IPS-NIHi11 (cell line): ENCODE results near the gene TRUB2.
"Not testable (repeated sequence)": the region's sequence is repeated elsewhere in the genome, so short reads cannot be mapped to it uniquely, and the experiment has no call there.

Source experiments
- DNase-seq: peaks from one replicate; pipeline ENCODE4 v3.0.0; 2012; ENCODE audit warnings: mixed read lengths, low spot score

The TRUB2 gene

DNA sequence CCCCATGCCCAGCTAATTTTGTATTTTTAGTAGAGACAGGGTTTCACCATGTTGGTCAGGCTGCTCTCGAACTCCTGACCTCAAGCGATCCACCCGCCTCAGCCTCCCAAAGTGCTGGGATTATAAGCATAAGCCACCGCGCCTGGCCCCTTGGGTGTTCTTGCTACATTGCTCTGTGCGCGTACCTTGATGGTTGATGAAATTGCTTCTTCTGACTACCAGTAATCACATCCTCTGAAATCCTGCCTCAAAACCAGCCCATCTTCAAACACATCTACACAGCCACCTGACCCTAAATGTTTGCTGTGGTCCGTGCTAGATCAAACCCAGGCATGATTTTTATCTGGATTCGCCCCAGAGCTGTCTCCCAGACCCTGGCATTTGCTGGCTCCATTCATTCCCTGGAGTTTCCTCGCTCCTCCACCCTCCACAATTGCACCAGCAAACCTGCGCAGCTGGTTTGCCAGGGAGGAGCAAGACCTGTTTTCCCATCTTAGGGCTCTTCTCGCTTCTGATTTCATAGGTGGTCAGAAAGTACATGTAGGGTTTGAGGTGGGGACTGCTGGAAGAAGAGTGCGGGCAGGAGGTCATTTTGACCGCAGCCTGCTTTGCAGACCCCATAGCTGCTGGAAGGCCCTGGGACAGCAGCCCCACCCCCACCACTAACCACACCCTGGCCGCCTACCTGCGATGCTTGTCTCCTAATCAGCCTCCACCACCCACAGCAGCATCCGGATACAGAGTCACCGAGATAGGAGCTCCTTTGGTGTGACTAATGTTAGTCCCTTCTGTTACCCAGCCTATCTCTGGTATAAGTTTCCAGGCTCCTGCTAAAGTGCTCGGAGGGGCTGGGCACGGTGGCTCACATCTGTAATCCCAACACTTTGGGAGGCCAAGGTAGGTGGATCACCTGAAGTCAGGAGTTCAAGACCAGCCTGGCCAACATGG, 23.4 kb downstream of the TRUB2 start:
- no peak for DNase-seq

- no peak for DNase-seq
Measured at GRCh38 chr9:128297221-128297773, 24.9 kb downstream of the TRUB2 start.

DNA sequence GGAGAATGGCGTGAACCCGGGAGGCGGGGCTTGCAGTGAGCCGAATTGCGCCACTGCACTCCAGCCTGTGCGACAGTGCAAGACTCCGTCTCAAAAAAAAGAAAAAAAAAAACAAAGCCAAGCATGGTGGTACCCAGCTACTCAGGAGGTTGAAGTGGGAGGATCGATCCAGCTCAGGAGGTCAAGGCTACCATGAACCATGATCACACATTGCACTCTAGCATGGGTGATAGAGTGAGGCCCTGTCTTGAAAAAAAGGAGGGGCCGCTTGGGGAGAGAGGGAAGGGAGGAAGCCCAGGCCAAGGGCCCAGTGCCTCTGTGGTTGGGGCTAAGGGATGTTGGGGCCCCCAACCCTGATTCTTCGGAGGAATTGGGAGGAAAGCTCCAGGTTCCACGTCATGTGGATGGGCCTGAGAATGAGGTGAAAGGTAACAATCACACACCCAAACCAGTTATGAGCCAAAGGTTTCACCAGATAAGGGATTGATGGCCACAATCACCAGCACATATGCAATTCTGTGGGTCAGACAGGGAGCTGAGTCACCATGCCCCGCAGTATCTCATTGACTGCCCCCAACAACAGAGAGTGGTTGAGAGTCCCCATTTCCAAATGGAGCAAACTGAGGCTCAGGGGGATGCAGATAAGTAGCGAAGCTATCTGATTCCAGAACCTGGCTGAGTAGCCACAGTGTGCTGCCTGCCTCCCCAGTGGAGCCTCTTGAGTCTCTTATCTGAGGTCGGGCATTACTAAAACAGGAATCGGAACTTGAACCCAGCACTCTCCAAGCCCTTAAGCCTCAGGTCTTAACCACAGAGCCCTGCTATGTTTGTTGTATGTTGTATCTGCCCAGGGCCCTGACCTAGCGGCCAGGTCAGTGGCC, 25.7 kb downstream of the TRUB2 start:
- no peak for DNase-seq

- DNase-seq, result no peak
Measured at GRCh38 chr9:128294142-128294541, 28.1 kb downstream of the TRUB2 start.

- no peak for DNase-seq
Measured at GRCh38 chr9:128293091-128293490, 29.2 kb downstream of the TRUB2 start.

DNA sequence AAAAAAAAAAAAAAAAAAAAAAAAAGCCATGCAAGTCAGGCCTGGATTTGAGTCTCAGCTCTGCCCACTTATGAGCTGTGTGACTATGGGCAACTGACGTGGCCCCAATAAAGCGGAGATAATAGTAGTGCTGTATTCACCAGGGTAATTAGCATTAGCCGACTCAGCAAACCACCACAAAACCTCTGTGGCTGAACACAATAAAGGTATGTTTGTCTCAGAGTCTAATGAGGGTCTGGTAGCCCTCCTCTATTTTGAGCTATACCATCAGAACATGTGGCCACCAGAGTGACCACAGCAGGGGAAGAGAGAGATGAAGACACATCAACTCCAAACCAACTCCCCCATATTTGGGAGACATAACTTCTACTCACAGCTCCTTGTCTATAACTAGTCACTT, 30.2 kb downstream of the TRUB2 start:
- DNase-seq, result no peak

GRCh38 chr9:128288273-128289004, 33.8 kb downstream of the TRUB2 start:
- no peak for DNase-seq

DNA sequence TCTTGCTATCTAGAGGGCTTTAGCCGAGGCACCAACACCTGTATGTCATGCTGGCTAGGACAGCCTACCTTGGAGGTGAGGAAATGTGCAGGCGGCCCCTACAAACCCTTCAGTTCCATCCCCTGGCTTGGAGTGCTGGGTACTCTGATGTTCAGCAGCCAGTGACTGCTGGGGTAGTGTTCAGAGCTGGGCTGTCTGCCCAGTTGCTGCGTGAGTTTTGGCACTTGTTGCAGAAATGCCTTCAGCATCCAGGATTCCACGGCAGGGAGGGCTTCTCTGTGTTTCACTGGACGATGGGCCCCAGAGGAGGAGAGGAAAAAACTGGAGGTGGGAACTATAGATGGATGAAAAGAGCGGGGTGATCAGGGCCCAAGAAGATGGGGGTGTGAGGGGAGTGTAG, 35.8 kb downstream of the TRUB2 start:
- DNase-seq, result no peak

DNA sequence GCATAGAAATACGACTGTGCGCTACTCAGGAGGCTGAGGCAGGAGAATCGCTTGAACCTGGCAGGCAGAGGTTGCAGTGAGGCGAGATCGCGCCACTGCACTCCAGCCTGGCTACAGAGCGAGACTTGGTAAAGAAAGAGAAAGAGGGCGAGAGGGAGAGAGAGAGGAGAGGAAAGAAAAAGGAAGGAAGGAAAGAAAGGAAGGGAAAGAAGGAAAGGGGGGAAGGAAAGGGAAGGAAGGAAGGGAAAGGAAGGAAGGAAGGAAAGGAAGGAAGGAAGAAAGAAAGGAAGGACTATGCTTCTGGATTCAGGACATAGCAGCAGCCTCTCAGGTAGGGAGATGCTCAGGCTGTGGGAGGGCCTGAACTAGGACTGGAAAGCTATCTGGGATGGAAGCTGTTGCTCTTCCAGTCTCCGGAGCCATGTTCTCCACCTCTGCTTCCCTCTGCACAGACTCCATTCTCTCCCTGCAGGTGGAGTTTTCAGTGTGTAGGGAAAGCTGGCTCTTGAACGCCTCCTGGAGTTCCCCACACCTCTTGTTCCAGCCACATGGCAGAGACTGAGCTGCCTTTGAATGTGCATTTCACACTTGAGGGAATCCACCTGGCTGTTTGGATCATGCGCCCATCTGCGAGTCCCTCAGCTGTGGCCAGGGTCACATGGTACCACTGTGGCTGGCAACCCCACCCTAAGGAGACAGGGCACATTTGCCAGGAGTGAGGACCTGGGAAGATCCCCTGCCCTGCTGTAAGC, 37.0 kb downstream of the TRUB2 start:
- no peak for DNase-seq

- no peak for DNase-seq
Measured at GRCh38 chr9:128282500-128282899, 39.7 kb downstream of the TRUB2 start.

DNA sequence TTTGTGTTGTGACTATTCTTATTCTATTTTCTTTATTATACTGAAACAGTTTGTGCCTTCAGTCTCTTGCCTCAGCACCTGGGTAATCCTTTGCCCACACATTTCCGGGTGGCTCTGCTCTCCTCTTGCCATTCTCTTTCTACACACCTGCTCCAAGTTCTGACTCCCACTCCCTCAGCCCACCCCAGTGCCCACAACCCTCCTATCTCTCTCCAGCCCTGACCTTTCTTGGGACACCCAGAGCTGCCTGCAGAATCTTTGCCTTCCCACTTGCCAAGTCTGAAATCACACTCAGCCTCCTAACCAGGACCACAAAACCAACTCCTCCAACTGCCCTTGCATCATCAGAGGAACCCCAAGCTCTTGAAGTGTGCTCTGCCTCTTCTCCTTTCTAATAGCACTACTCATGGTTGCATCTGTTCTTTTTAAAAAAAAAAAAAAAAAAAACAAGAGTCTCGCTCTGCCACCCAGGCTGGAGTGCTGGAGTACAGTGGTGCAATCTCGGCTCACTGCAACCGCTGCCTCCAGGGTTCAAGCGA, 42.1 kb downstream of the TRUB2 start:
- DNase-seq, result no peak

DNA sequence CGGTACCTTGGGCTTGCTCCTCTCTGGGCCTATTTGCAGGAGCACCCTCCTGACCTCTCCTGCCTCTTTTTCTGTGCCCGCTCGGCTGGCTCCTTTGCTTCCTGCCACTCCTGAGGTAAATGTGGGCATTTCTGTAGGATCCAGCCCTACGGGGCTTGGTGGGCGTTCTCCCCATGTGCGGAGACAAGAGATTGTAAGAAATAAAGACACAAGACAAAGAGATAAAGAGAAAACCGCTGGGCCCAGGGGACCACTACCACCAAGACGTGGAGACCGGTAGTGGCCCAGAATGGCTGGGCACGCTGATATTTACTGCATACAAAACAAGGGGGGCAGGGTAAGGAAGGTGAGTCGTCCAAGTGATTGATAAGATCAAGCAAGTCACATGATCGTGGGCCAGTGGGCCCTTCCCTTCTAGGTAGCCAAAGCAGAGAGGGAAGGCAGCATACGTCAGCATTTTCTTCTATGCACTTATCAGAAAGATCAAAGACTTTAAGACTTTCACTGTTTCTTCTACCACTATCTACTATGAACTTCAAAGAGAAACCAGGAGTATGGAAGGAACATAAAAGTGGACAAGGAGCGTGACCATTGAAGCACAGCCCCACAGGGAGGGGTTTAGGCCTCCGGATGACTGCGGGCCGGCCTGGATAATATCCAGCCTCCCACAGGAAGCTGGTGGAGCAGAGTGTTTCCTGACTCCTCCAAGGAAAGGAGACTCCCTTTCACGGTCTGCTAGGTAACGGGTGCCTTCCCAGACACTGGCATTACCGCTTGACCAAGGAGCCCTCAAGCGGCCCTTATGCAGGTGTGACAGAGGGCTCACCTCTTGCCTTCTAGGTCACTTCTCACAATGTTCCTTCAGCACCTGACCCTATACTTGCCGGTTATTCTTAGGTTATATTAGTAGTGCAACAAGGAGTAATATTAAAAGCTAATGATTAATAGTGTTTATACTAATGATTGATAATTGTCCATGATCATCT, 42.9 kb downstream of the TRUB2 start:
- not testable (repeated sequence) for DNase-seq

DNA sequence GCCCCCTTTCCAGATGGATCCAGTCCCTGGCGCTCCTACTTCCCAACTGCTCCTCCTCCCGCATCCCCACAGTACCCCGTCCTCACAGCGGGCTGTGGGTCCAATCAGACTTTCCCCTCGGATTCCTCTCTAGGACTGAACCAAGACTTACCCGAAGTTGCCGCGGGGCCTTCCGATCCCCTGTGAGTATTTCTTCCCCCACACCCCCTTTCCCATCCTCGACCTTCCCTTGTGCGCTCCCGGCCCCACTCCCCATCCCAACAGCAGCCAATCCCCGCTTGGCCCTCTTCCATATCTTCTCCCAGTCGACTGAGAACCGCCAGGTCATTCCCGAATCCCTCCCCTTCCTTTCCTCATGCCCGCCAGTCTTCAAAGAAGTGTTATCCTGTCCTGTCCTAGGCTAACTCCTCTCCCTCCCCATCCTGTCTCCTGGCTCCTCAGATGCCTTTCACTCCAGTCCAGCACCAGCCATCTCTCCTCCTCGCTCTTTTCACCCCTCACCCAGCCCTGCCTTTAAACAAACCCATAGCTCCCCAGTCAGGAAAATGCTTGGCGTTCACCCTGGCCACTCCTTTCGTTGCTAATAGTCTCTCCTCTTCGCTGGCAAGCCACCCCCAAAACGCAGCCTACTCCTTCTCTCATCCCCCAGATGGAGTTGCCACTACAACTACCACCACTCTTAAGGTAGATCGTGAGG, 45.5 kb downstream of the TRUB2 start:
- peak; percentile 60 for DNase-seq

DNA sequence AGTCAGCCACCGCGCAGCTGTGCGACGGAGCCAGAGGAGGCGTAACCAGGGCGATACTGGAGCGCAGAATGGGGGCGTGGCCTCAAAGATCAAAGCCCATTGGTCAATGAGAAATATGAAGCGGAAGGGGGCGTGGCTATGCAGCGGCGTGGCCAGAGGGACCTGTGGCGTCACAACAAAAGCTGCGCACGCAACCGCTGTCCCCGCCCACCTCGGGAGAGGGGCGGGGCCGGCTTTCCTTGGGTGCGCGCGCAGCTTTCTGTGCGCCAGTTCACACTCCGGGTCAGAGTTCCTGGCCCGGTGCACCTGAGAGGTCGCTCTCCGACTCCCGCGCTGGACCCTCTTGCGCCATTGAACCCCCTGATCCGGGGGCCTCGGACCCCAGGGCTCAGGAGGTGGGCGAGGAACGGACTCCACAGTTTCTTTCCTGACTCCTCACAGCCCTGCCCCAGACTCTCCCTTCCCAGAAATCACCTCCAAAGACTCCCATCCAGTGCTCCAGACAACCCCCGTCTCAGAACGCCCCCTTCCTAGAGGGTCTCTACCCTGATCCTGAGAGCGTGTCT, 46.2 kb downstream of the TRUB2 start, which contains the start of gene SWI5:
Gene SWI5, plus strand, starts transcription at position 269 of the 566 bp plus-strand sequence.
- DNase-seq, result peak; percentile 97

DNA sequence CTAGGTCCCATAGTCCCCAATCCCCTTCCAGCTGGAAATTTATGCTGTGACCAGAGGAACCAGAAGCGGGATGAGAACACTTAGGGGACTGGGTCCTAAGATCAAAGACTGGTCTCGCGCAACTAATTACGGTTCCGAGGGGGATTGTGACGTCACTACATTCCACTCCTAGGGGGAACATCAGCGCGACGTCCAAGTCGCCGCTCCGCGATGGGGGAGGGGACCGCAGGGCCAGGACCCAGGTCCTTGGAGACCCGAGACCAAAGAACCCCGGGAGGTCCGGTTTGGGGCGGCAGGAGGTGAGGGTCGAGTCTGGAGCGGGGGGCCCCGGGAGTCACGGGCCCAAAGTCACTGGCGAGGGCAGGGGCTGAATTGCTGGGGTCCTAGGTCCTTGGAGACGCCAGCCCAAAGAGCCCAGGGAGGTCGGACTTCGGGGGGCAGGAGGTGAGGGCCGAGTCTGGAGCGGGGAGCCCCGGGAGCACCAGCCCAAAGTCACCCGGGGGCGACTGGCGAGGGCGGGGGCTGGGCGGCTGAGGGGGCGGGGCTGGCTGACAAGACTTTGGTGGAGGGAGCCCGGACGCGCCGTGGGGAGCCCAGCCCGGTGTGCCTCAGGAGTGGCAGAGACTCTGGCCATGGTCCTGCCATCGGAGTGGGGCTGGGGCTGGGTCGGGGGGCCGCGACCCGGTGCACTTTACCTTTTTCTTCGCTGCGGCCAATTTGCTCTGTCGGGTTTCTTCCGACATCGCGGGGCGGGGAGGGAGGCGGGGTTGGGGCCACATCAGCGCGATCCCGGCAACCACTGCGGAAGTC, 46.8 kb downstream of the TRUB2 start, which contains the start of gene GOLGA2:
Gene GOLGA2, minus strand, starts transcription at position 810 of the 810 bp plus-strand sequence. Its CDS starts 31 bp downstream, at position 779.
- peak; percentile 82 for DNase-seq

GRCh38 chr9:128274245-128274644, 48.0 kb downstream of the TRUB2 start:
- DNase-seq, result no peak

DNA sequence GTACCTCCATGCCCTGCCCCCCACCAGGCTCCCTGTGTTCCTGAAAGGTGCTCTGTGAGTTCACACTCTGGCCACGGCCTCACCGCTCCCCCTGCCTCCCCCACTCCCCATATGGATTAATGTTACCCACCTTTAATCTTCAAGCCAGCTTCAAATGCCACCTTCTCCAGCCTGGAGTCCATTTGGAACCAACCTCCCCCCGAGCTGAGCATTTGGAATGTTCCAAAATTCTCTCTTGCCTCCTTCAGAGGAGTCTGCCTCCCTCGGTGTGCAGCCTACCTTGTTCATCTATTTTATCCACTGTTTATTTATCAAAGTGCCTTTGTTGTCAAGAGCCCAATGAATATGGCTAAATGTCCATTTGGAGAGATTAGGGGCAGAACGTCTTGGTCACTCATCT, 50.7 kb downstream of the TRUB2 start:
- no peak for DNase-seq
